Occipital lobe (tissue), 2 donors: ENCODE data around the gene IL22RA1. TPM values are rescaled to one million over a fixed set of nuclear protein-coding genes. Genes with fewer than 3 reads are reported as not detected.

Experiments used
- DNase-seq: peaks from one replicate; lab custom pipeline; 2025; lab: John Stamatoyannopoulos, UW
- total RNA-seq: library from RNA; depleted of rRNA; stranded (reverse); fragments of >200 nt; gene quantifications from one replicate; pipeline ENCODE4 v1.2.3, GENCODE V29; 2014

Gene IL22RA1
- total RNA-seq, 1 donor from 2014 or later = not detected

GRCh38 chr1:24077278-24077978 lies 65.5 kb downstream of the IL22RA1 start:
- no peak for DNase-seq

GRCh38 chr1:24075946-24076345 lies 67.0 kb downstream of the IL22RA1 start:
- DNase-seq = no peak

GRCh38 chr1:24075590-24075854 lies 67.4 kb downstream of the IL22RA1 start:
- no peak for DNase-seq

GRCh38 chr1:24074817-24075589 lies 67.9 kb downstream of the IL22RA1 start:
- no peak for DNase-seq

GRCh38 chr1:24074196-24074595 lies 68.7 kb downstream of the IL22RA1 start:
- DNase-seq = no peak

GRCh38 chr1:24071941-24072340 lies 71.0 kb downstream of the IL22RA1 start:
- no peak for DNase-seq

- DNase-seq = peak; percentile 21
These were observed 72.0 kb downstream of the IL22RA1 start for GRCh38 chr1:24070821-24071393.

GRCh38 chr1:24069817-24070216 lies 73.1 kb downstream of the IL22RA1 start:
- no peak for DNase-seq

Other genes with a start within 250 kb of the IL22RA1 start
- gene CNR2, start 229.8 kb downstream of the IL22RA1 start, total RNA-seq = not detected
- gene PNRC2, start 183.3 kb downstream of the IL22RA1 start, total RNA-seq = 98.7 TPM
- 135 TPM for gene SRSF10, start 162.8 kb downstream of the IL22RA1 start, total RNA-seq
- under 0.01 TPM for gene MYOM3, start 31.0 kb downstream of the IL22RA1 start, total RNA-seq
- 0.16 TPM for gene IFNLR1, start 44.1 kb upstream of the IL22RA1 start, total RNA-seq
- gene GRHL3, start 176.2 kb upstream of the IL22RA1 start, total RNA-seq = not detected